ENCODE data around the gene GUCA2A.

GUCA2A gene

GRCh38 chr1:42186152-42186551 is 21.6 kb upstream of the GUCA2A start:
- Mint-ChIP-seq H3K27ac (peak overlapping the region in 2 of 3 experiments; percentile 10 to 76), H3K36me3 (ENCODE audit: low read depth) (peaks cover 61% of the 10 kb centered on the region), H3K27me3 (ENCODE audit: low read depth) (no peaks in the 10 kb centered on the region), H3K9me3 (no peaks in the 10 kb centered on the region), H3K4me1 (peaks cover 8% of the 10 kb centered on the region), H3K4me3 (no peak overlapping the region)
- TF ChIP-seq CTCF (IDR thresholded peaks at IDR 0.05; ENCODE audit: unreplicated experiment in 3 of 3): no peak

GRCh38 chr1:42184616-42185015 is 20.1 kb upstream of the GUCA2A start:
- Mint-ChIP-seq H3K4me1 (peaks cover 13% of the 10 kb centered on the region), H3K4me3 (no peak overlapping the region), H3K9me3 (no peaks in the 10 kb centered on the region), H3K27me3 (ENCODE audit: low read depth) (no peaks in the 10 kb centered on the region), H3K27ac (no peak overlapping the region), H3K36me3 (ENCODE audit: low read depth) (peaks cover 54% of the 10 kb centered on the region)
- no peak for TF ChIP-seq CTCF (IDR thresholded peaks at IDR 0.05; ENCODE audit: unreplicated experiment in 3 of 3)

GRCh38 chr1:42183957-42184268 is 19.4 kb upstream of the GUCA2A start:
- Mint-ChIP-seq H3K27ac (peak overlapping the region in 2 of 3 experiments; percentile 34 to 37), H3K27me3 (ENCODE audit: low read depth) (no peaks in the 10 kb centered on the region), H3K4me3 (no peak overlapping the region), H3K9me3 (no peaks in the 10 kb centered on the region), H3K36me3 (ENCODE audit: low read depth) (peaks cover 48% of the 10 kb centered on the region), H3K4me1 (peaks cover 20% of the 10 kb centered on the region)
- TF ChIP-seq CTCF (IDR thresholded peaks at IDR 0.05; ENCODE audit: unreplicated experiment in 3 of 3): no peak

GRCh38 chr1:42183210-42183956 is 18.8 kb upstream of the GUCA2A start:
- H3K27ac Mint-ChIP-seq: peak overlapping the region in 2 of 3 experiments; percentile 34 to 37
- no peak overlapping the region for H3K4me3 Mint-ChIP-seq
- peaks cover 21% of the 10 kb centered on the region for H3K4me1 Mint-ChIP-seq
- peaks cover 48% of the 10 kb centered on the region for H3K36me3 Mint-ChIP-seq (ENCODE audit: low read depth)
- no peak for TF ChIP-seq CTCF (IDR thresholded peaks at IDR 0.05; ENCODE audit: unreplicated experiment in 3 of 3)
- no peaks in the 10 kb centered on the region for H3K27me3 Mint-ChIP-seq (ENCODE audit: low read depth)
- no peaks in the 10 kb centered on the region for H3K9me3 Mint-ChIP-seq

- Mint-ChIP-seq H3K4me3 (no peak overlapping the region), H3K27ac (no peak overlapping the region), H3K36me3 (ENCODE audit: low read depth) (peaks cover 36% of the 10 kb centered on the region), H3K9me3 (no peaks in the 10 kb centered on the region), H3K27me3 (ENCODE audit: low read depth) (no peaks in the 10 kb centered on the region), H3K4me1 (peaks cover 37% of the 10 kb centered on the region)
- TF ChIP-seq CTCF (IDR thresholded peaks at IDR 0.05; ENCODE audit: unreplicated experiment in 3 of 3): no peak
Measured at GRCh38 chr1:42181687-42182086, 17.1 kb upstream of the GUCA2A start.

GRCh38 chr1:42179900-42180329 is 15.4 kb upstream of the GUCA2A start:
- no peaks in the 10 kb centered on the region for H3K9me3 Mint-ChIP-seq
- TF ChIP-seq CTCF (IDR thresholded peaks at IDR 0.05; ENCODE audit: unreplicated experiment in 3 of 3): no peak
- H3K27ac Mint-ChIP-seq: peak overlapping the region; percentile 22 to 87 (median 57)
- H3K27me3 Mint-ChIP-seq (ENCODE audit: low read depth): no peaks in the 10 kb centered on the region
- H3K36me3 Mint-ChIP-seq (ENCODE audit: low read depth): peaks cover 24% of the 10 kb centered on the region
- H3K4me1 Mint-ChIP-seq: peaks cover 35% of the 10 kb centered on the region
- H3K4me3 Mint-ChIP-seq: no peak overlapping the region
